WTC11 (cell line): ENCODE measurements around the gene TGFBRAP1.
A peak's percentile ranks its signal among the peaks of the same experiment; 100 is the strongest.

ENCODE experiments used
- CREB1 ChIP-seq: sonication (generic); formaldehyde crosslinking; IDR thresholded peaks from 2 replicates; pipeline ENCODE4 v1.8.0; 2023; ENCODE audit warnings: mild to moderate bottlenecking, missing genetic modification reagents
- CTCF ChIP-seq: fragments of 200-600 bp; IDR thresholded peaks from 2 replicates; pipeline ENCODE4 v1.8.0; 2022; ENCODE audit warnings: antibody characterized with exemption
- E2F1 ChIP-seq: sonication (generic); formaldehyde crosslinking; IDR thresholded peaks from 2 replicates; pipeline ENCODE4 v1.8.0; 2022; ENCODE audit warnings: mild to moderate bottlenecking, missing genetic modification reagents
- E2F4 ChIP-seq: sonication (generic); formaldehyde crosslinking; IDR thresholded peaks from 2 replicates; pipeline ENCODE4 v1.8.1; 2022; ENCODE audit warnings: low read depth, mild to moderate bottlenecking, moderate library complexity, missing genetic modification reagents, borderline replicate concordance
- ESRRA ChIP-seq: sonication (generic); formaldehyde crosslinking; IDR thresholded peaks from 2 replicates; pipeline ENCODE4 v1.8.1; 2022; ENCODE audit warnings: mild to moderate bottlenecking, missing genetic modification reagents, borderline replicate concordance
- MYBL2 ChIP-seq: sonication (generic); formaldehyde crosslinking; IDR thresholded peaks from 2 replicates; pipeline ENCODE4 v1.8.1; 2023; ENCODE audit warnings: mild to moderate bottlenecking, moderate library complexity, missing genetic modification reagents
- ZNF138 ChIP-seq: sonication (generic); formaldehyde crosslinking; conservative IDR thresholded peaks from 2 replicates; pipeline ENCODE4 v1.8.1; 2022; ENCODE audit warnings: mild to moderate bottlenecking, moderate library complexity, missing genetic modification reagents
- ZNF263 ChIP-seq: sonication (generic); formaldehyde crosslinking; IDR thresholded peaks from 2 replicates; pipeline ENCODE4 v1.8.1; 2022; ENCODE audit warnings: low read depth, mild to moderate bottlenecking, moderate library complexity, missing genetic modification reagents
- TF ChIP-seq, protein P1 (sequence below): sonication (generic); formaldehyde crosslinking; IDR thresholded peaks from 2 replicates; pipeline ENCODE4 v1.8.1; 2022; ENCODE audit warnings: mild to moderate bottlenecking, missing genetic modification reagents, moderate library complexity, borderline replicate concordance
- TF ChIP-seq, protein P2 (sequence below): sonication (generic); formaldehyde crosslinking; IDR thresholded peaks from 2 replicates; pipeline ENCODE4 v1.8.1; 2022; ENCODE audit warnings: low read depth, missing genetic modification reagents, borderline replicate concordance

DNA sequence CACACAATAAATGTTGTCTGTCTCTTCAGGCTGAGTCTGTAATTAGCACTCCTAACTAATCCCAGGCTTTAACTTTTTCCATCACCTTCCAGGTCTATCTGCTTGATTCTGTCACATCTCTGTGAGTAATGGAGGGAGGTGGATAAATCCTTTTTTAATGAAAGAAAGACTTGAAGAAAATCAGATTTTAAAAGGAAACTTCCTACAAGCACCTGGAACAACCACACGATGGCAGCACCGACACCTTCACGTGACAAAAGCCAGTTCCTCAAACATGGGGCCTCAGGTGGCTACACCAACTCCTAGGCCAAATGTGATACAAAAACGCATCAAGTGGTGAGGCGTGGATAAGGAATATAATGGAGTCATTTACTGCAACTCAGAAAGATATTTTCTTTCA lies 41.8 kb downstream of the TGFBRAP1 start:
- TF ChIP-seq CTCF (0 out of 2 replicates have a peak, but pooled peaks have one; percentile 16), E2F4 (CRISPR knock-in tag) (no peak), CREB1 (no peak), ESRRA (CRISPR knock-in tag) (no peak), ZNF263 (CRISPR knock-in tag) (no peak), ZNF138 (CRISPR knock-in tag) (no peak), E2F1 (no peak), MYBL2 (CRISPR knock-in tag) (no peak)
- TF ChIP-seq, protein P1, sequence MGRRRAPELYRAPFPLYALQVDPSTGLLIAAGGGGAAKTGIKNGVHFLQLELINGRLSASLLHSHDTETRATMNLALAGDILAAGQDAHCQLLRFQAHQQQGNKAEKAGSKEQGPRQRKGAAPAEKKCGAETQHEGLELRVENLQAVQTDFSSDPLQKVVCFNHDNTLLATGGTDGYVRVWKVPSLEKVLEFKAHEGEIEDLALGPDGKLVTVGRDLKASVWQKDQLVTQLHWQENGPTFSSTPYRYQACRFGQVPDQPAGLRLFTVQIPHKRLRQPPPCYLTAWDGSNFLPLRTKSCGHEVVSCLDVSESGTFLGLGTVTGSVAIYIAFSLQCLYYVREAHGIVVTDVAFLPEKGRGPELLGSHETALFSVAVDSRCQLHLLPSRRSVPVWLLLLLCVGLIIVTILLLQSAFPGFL (CRISPR knock-in tag), result no peak
- TF ChIP-seq, protein P2, sequence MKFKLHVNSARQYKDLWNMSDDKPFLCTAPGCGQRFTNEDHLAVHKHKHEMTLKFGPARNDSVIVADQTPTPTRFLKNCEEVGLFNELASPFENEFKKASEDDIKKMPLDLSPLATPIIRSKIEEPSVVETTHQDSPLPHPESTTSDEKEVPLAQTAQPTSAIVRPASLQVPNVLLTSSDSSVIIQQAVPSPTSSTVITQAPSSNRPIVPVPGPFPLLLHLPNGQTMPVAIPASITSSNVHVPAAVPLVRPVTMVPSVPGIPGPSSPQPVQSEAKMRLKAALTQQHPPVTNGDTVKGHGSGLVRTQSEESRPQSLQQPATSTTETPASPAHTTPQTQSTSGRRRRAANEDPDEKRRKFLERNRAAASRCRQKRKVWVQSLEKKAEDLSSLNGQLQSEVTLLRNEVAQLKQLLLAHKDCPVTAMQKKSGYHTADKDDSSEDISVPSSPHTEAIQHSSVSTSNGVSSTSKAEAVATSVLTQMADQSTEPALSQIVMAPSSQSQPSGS (CRISPR knock-in tag), result no peak
